DMS 273 treated with DMSO at 0.1 percent for 48 hours (cell line): Measurements from ENCODE around the gene GJB6.

Source experiments
- DNase-seq: peaks from one replicate; lab custom pipeline; 2025; lab: John Stamatoyannopoulos, UW

GJB6 gene

GRCh38 chr13:20227288-20227687, 4.8 kb downstream of the GJB6 start:
- no peak for DNase-seq

GRCh38 chr13:20222553-20222952, 9.6 kb downstream of the GJB6 start:
- DNase-seq: no peak

GRCh38 chr13:20221772-20222171, 10.3 kb downstream of the GJB6 start:
- DNase-seq: no peak

GRCh38 chr13:20219577-20219976, 12.5 kb downstream of the GJB6 start:
- DNase-seq: no peak

- DNase-seq: no peak
These were observed 15.0 kb downstream of the GJB6 start for GRCh38 chr13:20217168-20217567.

GRCh38 chr13:20209948-20210347, 22.2 kb downstream of the GJB6 start:
- no peak for DNase-seq

GRCh38 chr13:20206698-20207235, 25.4 kb downstream of the GJB6 start:
- no peak for DNase-seq

GRCh38 chr13:20206065-20206697, 25.9 kb downstream of the GJB6 start:
- no peak for DNase-seq

- no peak for DNase-seq
These were observed 33.3 kb downstream of the GJB6 start for GRCh38 chr13:20198781-20199180.

GRCh38 chr13:20197361-20197834, 34.7 kb downstream of the GJB6 start:
- DNase-seq: no peak

GRCh38 chr13:20195801-20196200, 36.3 kb downstream of the GJB6 start:
- DNase-seq: no peak

- DNase-seq: no peak
These were observed 38.0 kb downstream of the GJB6 start for GRCh38 chr13:20193907-20194631.

- DNase-seq: no peak
These were observed 38.8 kb downstream of the GJB6 start for GRCh38 chr13:20193162-20193906.

- no peak for DNase-seq
These were observed 39.3 kb downstream of the GJB6 start, which contains the start of gene GJB2 for GRCh38 chr13:20192836-20193161. Gene GJB2, minus strand, starts transcription at chr13:20192938. Its CDS starts 3,357 bp downstream, at chr13:20189581.

GRCh38 chr13:20192158-20192835, 39.8 kb downstream of the GJB6 start:
- no peak for DNase-seq

GRCh38 chr13:20191311-20192157, 40.6 kb downstream of the GJB6 start:
- no peak for DNase-seq

GRCh38 chr13:20190481-20191310, 41.4 kb downstream of the GJB6 start:
- no peak for DNase-seq

GRCh38 chr13:20190076-20190475, 42.0 kb downstream of the GJB6 start:
- no peak for DNase-seq

GRCh38 chr13:20188667-20189553, 43.2 kb downstream of the GJB6 start:
- DNase-seq: no peak
